ENCODE results near the gene NUMB.

Gene NUMB

DNA sequence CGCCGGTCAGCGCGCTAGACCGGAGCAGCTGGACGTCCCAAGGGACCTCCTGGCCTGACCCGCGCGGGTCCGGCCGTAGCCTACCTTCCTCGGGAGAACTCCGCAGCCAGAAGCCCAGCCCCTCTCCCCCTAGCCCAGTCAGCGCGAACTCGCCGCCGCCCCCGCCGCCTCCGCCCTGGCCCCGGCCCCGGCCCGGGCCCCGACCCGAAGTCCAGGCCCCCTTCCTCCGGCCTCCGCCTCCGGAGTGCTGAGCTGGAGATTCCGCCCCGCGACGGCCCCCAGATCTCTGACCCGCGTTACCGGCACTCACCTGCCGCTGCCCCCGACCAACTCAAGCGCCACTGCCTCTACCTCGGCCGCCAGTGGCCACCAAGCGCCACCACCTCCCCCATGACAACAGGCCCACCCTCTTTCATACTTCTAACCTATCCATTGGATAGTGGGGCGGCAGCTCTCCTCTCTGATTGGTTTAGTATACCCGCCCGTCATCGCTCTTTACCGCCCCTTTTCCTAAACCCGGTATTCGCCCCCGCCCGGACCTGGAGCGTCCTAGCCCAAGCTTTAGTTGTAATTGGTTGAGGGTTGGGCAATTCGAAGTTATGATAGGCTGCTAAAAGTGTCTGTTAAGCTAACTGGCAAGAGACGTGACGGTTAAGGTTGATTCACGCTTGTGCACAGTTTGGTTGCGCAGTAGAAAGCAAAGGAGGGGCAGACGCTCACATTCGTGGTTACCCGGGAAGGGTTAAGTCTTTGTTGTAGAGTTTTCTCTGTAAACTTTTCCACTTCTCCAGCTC is at the start of gene NUMB:
Gene NUMB (minus strand): TSS at position 364 of the 794 bp plus-strand sequence. CDS start 102,795 bp downstream, outside the sequence.
- Mint-ChIP-seq H3K4me3 (peak within 1 kb of the TSS; percentile 98), H3K9me3 (no peaks in the 10 kb centered on the region), H3K4me1 (peaks cover 31% of the 10 kb centered on the region), H3K36me3 (peaks cover 7% of the 10 kb centered on the region), H3K27ac (peak within 1 kb of the TSS; percentile 98), H3K27me3 (no peaks in the 10 kb centered on the region)
- ATAC-seq (ENCODE audit: low read depth) (peak; percentile 96), DNase-seq (ENCODE audit: low spot score in 2 of 2) (peak; percentile 77 to 95)

DNA sequence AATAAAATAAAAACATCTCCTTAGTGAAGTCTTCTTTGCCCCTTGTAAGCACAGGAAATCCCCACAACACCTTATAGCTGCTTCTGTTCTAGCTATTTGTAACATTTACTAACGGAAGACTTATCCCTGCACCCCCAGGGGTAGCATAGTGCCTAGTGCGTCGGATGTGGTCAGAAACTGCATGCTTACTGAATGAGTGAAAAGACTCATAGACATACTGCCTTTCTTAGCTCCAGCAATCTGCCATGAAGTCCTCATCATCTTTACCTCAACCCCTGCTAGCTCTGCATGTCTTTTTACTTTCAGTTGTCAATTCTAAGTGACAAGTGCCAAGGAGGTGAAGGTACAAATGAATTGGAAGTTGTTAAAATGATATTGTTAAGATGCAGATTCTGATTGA is 45.3 kb upstream of the NUMB start:
- Mint-ChIP-seq H3K4me3 (peak overlapping the region; percentile 17), H3K27ac (no peak overlapping the region)
- ATAC-seq (ENCODE audit: low read depth), result peak; percentile 41

DNA sequence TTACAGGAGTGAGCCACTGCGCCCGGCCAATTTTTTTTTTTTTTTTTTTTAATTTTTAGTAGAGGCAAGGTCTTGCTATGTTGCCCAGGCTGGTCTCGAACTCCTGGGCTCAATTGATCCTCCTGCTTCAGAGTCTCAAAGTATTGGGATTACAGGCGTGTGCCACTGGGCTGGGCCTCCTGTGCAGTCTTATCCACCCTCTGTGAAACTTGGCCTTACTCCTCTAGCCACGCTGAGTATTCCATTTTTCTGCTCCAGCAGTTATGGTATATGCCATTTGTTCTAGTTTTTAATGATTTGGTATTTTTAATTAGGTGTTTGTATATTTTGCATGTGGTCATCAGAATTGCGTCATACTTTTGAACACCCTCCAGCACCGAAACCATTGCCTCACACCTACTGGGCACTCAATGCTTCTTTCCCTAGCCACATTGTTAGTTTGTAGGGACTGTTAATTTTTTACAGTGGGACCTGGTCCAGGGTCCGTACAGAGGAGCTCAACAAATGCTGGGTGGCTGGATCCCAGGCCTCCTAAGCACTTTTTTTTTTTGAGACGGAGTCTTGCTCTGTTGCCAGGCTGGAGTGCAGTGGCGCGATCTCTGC is 43.8 kb upstream of the NUMB start:
- no peaks in the 10 kb centered on the region for H3K9me3 Mint-ChIP-seq
- H3K4me3 Mint-ChIP-seq, result no peak overlapping the region
- no peaks in the 10 kb centered on the region for H3K27me3 Mint-ChIP-seq
- no peak for DNase-seq (ENCODE audit: low spot score in 2 of 2)
- peaks cover 3% of the 10 kb centered on the region for H3K4me1 Mint-ChIP-seq
- no peak for ATAC-seq (ENCODE audit: low read depth)
- H3K36me3 Mint-ChIP-seq, result peaks cover 22% of the 10 kb centered on the region
- H3K27ac Mint-ChIP-seq, result no peak overlapping the region

More for the DNA sequence above, 45.3 kb upstream of the NUMB start:
- no peak for DNase-seq (ENCODE audit: low spot score in 2 of 2)
- H3K36me3 Mint-ChIP-seq, result peaks cover 22% of the 10 kb centered on the region
- peaks cover 3% of the 10 kb centered on the region for H3K4me1 Mint-ChIP-seq
- H3K9me3 Mint-ChIP-seq, result no peaks in the 10 kb centered on the region
- no peaks in the 10 kb centered on the region for H3K27me3 Mint-ChIP-seq

DNA sequence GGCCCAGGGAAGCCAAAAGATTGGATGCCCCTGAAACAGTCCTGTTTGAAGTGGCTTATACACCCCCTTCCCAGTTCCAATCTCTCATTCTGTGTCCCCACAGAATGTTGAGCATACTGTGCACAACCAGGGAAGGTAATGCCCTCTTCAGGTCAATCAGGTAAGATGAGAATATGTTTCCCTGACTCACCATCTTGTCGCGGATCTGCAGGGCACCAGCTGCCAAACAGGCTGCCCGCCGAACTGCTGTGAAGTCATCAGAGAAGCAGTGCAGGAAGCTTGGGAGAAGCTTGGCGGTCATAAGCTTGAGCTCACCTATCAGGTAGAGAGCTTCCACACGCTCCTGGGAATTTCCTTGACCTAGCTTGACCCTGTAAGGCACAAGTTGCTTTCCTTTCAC is 42.0 kb upstream of the NUMB start:
- Mint-ChIP-seq H3K27me3 (no peaks in the 10 kb centered on the region), H3K36me3 (peaks cover 17% of the 10 kb centered on the region), H3K27ac (no peak overlapping the region), H3K4me1 (peaks cover 7% of the 10 kb centered on the region), H3K4me3 (no peak overlapping the region), H3K9me3 (no peaks in the 10 kb centered on the region)
- DNase-seq (ENCODE audit: low spot score in 2 of 2), result no peak
- no peak for ATAC-seq (ENCODE audit: low read depth)

DNA sequence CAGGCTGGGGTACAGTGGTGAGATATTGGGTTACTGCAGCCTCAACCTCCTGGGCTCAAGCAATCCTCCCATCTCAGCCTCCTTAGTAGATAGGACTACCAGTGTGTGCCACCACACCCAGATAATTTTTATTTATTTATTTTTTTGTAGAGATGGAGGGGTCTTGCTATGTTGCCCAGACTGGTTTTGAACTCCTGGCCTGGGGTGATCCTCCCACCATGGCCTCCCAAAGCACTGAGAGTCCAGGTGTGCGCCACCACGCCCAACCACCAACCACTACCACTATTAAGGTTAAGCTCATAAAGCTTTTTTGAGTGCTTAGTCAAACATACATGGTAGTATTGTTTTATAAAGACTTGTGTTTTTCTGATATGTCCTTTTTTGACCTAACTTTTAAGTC is 36.2 kb upstream of the NUMB start:
- DNase-seq (ENCODE audit: low spot score in 2 of 2) (no peak), ATAC-seq (ENCODE audit: low read depth) (no peak)
- Mint-ChIP-seq H3K36me3 (peaks cover 11% of the 10 kb centered on the region), H3K27me3 (no peaks in the 10 kb centered on the region), H3K9me3 (no peaks in the 10 kb centered on the region), H3K27ac (no peak overlapping the region), H3K4me3 (no peak overlapping the region), H3K4me1 (peaks cover 14% of the 10 kb centered on the region)

DNA sequence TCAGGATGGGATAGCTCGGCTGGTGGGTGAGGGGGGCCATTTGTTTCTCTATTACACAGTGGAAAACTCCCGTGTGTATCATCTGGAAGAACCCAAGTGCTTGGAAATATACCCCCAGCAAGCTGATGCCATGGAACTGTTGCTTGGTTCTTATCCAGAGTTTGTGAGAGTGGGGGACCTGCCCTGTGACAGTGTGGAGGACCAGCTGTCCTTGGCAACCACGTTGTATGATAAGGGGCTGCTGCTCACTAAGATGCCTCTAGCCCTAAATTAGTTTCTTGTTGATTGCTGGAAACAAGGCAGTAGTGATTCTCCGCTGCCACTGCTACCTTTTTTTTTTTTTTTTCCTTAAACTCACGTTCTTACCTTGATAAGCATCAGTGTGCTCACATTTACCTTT is 34.3 kb upstream of the NUMB start:
- ATAC-seq (ENCODE audit: low read depth), result no peak
- no peaks in the 10 kb centered on the region for H3K9me3 Mint-ChIP-seq
- no peaks in the 10 kb centered on the region for H3K27me3 Mint-ChIP-seq
- H3K27ac Mint-ChIP-seq, result no peak overlapping the region
- DNase-seq (ENCODE audit: low spot score in 2 of 2), result no peak
- peak overlapping the region; percentile 82 for H3K4me3 Mint-ChIP-seq
- H3K36me3 Mint-ChIP-seq, result peaks cover 7% of the 10 kb centered on the region
- H3K4me1 Mint-ChIP-seq, result peaks cover 14% of the 10 kb centered on the region

DNA sequence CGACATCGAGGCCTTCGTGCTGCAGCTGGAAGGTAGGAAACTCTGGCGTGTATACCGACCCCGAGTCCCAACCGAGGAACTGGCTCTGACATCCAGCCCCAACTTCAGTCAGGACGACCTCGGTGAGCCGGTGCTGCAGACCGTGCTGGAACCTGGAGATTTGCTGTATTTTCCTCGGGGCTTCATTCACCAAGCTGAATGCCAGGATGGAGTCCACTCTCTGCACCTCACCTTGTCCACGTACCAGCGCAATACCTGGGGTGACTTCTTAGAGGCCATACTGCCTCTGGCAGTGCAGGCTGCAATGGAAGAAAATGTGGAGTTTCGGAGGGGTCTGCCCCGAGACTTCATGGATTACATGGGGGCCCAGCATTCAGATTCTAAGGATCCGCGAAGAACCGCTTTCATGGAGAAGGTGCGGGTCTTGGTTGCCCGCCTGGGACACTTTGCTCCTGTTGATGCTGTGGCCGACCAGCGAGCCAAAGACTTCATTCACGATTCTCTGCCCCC is 33.8 kb upstream of the NUMB start:
- DNase-seq (ENCODE audit: low spot score in 2 of 2) (no peak), ATAC-seq (ENCODE audit: low read depth) (no peak)
- Mint-ChIP-seq H3K4me3 (peak overlapping the region; percentile 82), H3K27me3 (no peaks in the 10 kb centered on the region), H3K36me3 (peaks cover 7% of the 10 kb centered on the region), H3K27ac (no peak overlapping the region), H3K9me3 (no peaks in the 10 kb centered on the region), H3K4me1 (peaks cover 14% of the 10 kb centered on the region)

DNA sequence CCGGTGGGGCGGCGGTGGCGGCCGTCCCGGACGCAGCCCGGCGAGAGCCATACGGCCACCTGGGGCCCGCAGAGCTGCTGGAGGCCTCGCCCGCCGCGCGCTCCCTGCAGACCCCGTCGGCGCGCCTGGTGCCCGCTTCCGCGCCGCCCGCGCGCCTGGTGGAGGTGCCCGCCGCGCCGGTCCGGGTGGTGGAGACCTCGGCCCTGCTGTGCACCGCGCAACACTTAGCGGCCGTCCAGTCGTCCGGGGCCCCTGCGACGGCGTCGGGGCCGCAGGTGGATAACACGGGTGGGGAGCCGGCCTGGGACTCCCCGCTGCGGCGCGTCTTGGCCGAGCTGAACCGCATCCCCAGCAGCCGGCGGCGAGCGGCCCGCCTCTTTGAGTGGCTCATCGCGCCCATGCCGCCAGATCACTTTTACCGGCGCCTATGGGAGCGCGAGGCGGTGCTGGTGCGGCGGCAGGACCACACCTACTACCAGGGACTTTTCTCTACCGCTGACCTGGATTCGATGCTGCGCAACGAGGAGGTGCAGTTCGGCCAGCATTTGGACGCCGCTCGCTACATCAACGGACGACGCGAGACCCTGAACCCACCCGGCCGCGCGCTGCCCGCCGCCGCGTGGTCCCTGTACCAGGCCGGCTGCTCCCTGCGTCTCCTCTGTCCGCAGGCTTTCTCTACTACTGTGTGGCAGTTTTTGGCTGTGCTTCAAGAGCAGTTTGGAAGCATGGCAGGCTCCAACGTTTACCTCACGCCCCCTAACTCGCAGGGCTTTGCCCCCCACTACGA is 33.1 kb upstream of the NUMB start:
- Mint-ChIP-seq H3K4me3 (peak overlapping the region; percentile 90), H3K4me1 (peaks cover 14% of the 10 kb centered on the region), H3K27me3 (no peaks in the 10 kb centered on the region), H3K36me3 (peaks cover 7% of the 10 kb centered on the region), H3K9me3 (no peaks in the 10 kb centered on the region), H3K27ac (peak overlapping the region; percentile 85)
- DNase-seq (ENCODE audit: low spot score in 2 of 2) (peak in 1 of 2 donors; percentile 49), ATAC-seq (ENCODE audit: low read depth) (peak; percentile 61)

DNA sequence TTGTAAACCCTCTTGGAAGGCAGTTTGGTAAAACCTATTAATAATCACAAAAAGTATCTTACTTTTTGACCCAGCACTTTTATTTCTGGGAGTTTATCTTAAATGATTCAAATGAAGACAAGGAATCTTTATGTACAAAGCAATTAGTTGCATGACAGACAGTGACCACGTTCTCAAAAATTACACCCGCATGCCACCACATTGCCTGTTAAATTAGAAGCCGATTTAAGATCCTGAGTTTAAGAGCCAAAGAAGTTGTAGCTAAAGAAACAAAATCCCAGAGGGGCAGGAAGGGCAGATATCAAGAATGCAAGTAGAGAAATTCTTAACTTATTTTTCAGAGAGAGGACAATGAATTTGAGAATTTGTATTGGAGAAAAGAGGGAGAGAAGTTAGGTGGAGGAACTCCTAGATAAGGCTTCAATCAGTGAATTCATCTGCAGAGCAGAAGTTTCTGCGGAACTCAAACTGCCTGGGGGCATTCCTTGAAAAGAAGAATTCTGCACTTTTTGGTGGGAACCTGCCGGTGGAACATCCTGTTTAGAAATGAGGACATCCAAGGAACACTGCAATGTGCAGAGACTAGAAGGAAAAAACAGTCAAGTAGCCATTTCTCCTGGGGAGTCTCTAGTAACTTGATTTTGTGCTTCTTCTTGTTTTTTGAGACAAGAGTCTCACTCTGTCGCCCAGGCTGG is 31.3 kb upstream of the NUMB start:
- DNase-seq (ENCODE audit: low spot score in 2 of 2) (no peak), ATAC-seq (ENCODE audit: low read depth) (no peak)
- Mint-ChIP-seq H3K27ac (no peak overlapping the region), H3K27me3 (no peaks in the 10 kb centered on the region), H3K4me1 (peaks cover 9% of the 10 kb centered on the region), H3K36me3 (peaks cover 5% of the 10 kb centered on the region), H3K4me3 (peak overlapping the region; percentile 64), H3K9me3 (no peaks in the 10 kb centered on the region)

DNA sequence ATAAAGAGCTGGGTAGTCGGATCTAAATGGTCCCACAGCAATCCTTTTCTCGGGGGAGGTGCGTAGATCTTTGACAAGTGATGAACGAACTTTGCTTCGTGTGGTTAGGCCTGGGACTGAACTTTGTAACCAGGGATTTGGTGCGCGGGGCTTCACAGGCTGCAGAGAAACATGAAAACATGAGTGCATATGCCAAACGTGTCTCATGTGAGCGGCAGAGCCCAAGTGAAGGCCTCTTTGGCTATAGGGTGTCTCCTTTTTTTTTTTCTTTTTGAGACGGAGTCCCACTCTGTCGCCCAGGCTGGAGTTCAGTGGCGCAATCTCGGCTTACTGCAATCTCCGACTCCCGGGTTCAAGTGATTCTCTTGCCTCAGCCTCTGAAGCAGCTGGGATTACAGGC is 20.3 kb upstream of the NUMB start:
- Mint-ChIP-seq H3K4me1 (no peaks in the 10 kb centered on the region), H3K27ac (no peak overlapping the region), H3K9me3 (no peaks in the 10 kb centered on the region), H3K36me3 (no peaks in the 10 kb centered on the region), H3K27me3 (no peaks in the 10 kb centered on the region), H3K4me3 (no peak overlapping the region)
- DNase-seq (ENCODE audit: low spot score in 2 of 2) (no peak), ATAC-seq (ENCODE audit: low read depth) (no peak)

DNA sequence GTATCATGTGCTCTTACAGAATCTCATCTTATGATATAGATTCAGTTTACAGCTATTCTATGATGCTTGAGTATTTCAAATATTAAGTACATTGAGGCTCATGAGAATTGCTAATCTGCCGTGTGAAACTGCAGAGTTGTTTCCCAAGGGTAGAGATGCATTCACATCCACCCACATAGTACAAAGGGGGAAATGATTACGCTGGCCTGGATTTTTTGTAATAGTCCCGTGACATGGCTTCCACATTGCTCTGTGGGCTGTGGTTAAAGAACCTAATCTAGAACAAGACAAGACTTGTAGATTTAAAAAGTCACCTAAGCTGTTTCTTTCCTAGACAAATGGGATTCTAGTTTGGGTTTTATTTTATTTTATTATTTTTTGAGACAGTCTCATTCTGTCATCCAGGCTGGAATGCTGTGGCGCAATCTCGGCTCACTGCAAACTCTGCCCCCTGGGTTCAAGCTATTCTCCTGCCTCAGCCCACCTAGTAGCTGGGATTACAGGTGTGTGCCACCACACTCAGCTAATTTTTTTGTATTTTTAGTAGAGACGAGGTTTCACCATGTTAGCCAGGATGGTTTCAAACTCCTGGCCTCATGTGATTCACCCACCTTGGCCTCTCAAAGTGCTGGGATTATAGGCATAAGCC is 19.4 kb upstream of the NUMB start:
- no peak for DNase-seq (ENCODE audit: low spot score in 2 of 2)

DNA sequence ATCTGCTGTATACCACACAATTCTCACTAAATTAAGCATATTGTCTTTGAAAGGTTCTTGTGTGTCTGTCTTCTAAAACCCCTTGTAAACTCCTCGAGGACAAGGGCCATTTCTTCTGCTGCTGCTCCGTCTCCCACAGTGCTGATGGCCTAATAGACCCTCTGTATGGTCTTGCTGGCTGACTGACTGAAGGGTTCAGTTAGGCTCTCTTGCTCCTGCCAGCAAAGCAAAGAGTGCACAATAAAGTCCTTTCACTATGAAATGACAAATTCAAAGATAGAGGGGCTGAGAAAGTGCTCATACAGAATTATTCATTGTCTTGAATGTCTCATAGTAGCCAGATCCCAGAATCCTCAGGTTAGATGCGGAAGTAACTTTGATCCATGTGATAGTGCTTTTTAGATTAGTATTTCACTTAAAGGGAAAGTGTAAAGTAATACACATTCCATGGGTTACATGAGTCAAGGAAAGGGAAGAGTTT is 18.1 kb upstream of the NUMB start:
- no peaks in the 10 kb centered on the region for H3K36me3 Mint-ChIP-seq
- H3K4me1 Mint-ChIP-seq, result peaks cover 4% of the 10 kb centered on the region
- H3K4me3 Mint-ChIP-seq, result no peak overlapping the region
- ATAC-seq (ENCODE audit: low read depth), result no peak
- H3K27me3 Mint-ChIP-seq, result no peaks in the 10 kb centered on the region
- no peaks in the 10 kb centered on the region for H3K9me3 Mint-ChIP-seq
- no peak for DNase-seq (ENCODE audit: low spot score in 2 of 2)
- peak overlapping the region; percentile 5 for H3K27ac Mint-ChIP-seq

More for the DNA sequence above, 19.4 kb upstream of the NUMB start:
- ATAC-seq (ENCODE audit: low read depth), result peak; percentile 52
- H3K27ac Mint-ChIP-seq, result no peak overlapping the region
- H3K36me3 Mint-ChIP-seq, result no peaks in the 10 kb centered on the region
- H3K4me1 Mint-ChIP-seq, result no peaks in the 10 kb centered on the region
- no peak overlapping the region for H3K4me3 Mint-ChIP-seq
- no peaks in the 10 kb centered on the region for H3K27me3 Mint-ChIP-seq
- H3K9me3 Mint-ChIP-seq, result no peaks in the 10 kb centered on the region

DNA sequence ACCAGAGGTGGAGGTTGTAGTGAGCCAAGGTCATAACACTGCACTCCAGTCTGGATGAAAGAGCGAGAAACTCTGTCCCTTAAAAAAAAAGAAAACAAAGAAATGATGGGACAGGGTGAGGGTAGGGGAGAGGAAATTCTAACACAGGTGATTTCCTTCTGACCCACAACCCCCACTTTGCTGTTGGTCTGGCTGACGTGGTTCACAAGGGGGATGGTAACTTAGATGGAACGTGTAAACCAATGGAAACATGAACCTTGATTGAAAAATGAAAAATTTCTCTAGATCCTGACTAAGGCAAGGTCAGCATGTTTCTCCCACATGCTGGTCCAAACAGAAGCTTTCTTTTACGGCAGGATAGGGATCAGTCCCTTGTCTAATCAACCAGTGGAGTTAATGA is 16.6 kb upstream of the NUMB start:
- ATAC-seq (ENCODE audit: low read depth) (no peak), DNase-seq (ENCODE audit: low spot score in 2 of 2) (no peak)
- Mint-ChIP-seq H3K27me3 (no peaks in the 10 kb centered on the region), H3K4me3 (no peak overlapping the region), H3K27ac (no peak overlapping the region), H3K36me3 (no peaks in the 10 kb centered on the region), H3K9me3 (no peaks in the 10 kb centered on the region), H3K4me1 (peaks cover 4% of the 10 kb centered on the region)

All from memory B cell (primary cell).